HL-60/S4 treated with phorbol 12-myristate 13-acetate at 8.2 ng/mL for 4 days and 3 days (cell line): ENCODE data around the gene MAGEB16.

Source experiments
- in situ Hi-C: fragments of 300-500 bp; cut with MboI; formaldehyde crosslinking; loops from 2 replicates; pipeline ENCODE4 v1.15.0; 2022; ENCODE audit warnings: low sequenced_read_pairs

The MAGEB16 gene

GRCh38 chrX:35798042-35798441 lies at the start of gene MAGEB16:
Gene MAGEB16 (plus strand): TSS chrX:35798342. CDS start chrX:35802197, 3,855 bp downstream.
- in situ Hi-C loops, result no loop called here

- in situ Hi-C loops, result no loop called here
Measured at GRCh38 chrX:35773958-35774564, 24.1 kb upstream of the MAGEB16 start.

- in situ Hi-C loops, result no loop called here
Measured at GRCh38 chrX:35785075-35785474, 13.1 kb upstream of the MAGEB16 start.

- in situ Hi-C loops, result no loop called here
Measured at GRCh38 chrX:35786271-35786670, 11.9 kb upstream of the MAGEB16 start.

- in situ Hi-C loops, result no loop called here
Measured at GRCh38 chrX:35787867-35788266, 10.3 kb upstream of the MAGEB16 start.

- in situ Hi-C loops, result no loop called here
Measured at GRCh38 chrX:35800474-35800873, 2.3 kb downstream of the MAGEB16 start.

- in situ Hi-C loops, result no loop called here
Measured at GRCh38 chrX:35809781-35810180, 11.6 kb downstream of the MAGEB16 start.

- in situ Hi-C loops, result no loop called here
Measured at GRCh38 chrX:35819241-35819640, 21.1 kb downstream of the MAGEB16 start.

GRCh38 chrX:35826503-35826902 lies 28.4 kb downstream of the MAGEB16 start:
- in situ Hi-C loops, result no loop called here

- in situ Hi-C loops, result no loop called here
Measured at GRCh38 chrX:35829501-35829900, 31.4 kb downstream of the MAGEB16 start.

- in situ Hi-C loops, result no loop called here
Measured at GRCh38 chrX:35841872-35842271, 43.7 kb downstream of the MAGEB16 start.

GRCh38 chrX:35842674-35843073 lies 44.5 kb downstream of the MAGEB16 start:
- in situ Hi-C loops, result no loop called here

- in situ Hi-C loops, result no loop called here
Measured at GRCh38 chrX:35847736-35848135, 49.6 kb downstream of the MAGEB16 start.
